Right forelimb (tissue), 1 donor: ENCODE data around the gene MGAT5.

Experiments used
- DNase-seq: peaks from one replicate; pipeline ENCODE4 v3.0.0-alpha.2; 2018

Gene MGAT5

GRCh38 chr2:134232461-134232860 lies 21.4 kb upstream of the MGAT5 start:
- DNase-seq, result no peak

DNA sequence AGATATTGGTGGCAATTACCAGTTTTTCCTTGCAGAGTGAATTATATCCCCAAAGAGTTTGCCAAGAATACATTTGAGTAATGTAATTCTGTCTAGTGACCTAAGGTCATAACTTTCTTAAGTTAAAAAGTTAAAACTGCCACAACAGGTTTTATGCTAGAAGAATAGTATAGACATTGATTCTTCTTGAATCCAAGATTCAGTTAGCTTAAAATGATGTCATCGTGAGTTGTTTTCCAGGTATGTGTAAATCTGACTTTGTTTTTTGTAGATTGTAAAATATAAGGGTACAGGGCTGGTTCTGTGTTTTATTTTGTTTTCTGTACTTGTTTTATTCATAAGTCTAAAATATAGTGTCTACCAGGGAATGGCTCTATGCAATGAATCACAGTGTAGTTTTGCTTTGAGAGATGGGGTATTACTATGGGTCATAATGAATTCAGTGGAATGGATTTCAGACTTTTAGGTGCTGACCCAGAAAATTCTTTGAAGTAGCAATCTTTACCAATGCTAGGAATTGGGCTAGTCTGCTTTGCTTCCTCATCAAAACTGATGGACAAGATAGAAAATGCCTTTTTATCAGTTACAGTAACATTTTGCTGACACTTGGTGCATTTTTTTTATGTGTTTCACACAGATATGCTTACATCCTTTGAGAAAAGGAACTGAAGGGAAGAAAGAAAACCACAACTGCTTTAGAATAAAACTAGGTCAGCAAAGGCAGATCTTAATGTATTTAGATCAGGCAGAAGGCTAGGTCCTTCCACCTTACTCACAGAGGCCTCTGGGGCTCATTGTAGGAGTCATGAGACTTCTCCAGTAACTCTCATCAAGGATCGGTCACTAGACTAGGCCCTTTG lies 20.8 kb upstream of the MGAT5 start:
- DNase-seq, result no peak

DNA sequence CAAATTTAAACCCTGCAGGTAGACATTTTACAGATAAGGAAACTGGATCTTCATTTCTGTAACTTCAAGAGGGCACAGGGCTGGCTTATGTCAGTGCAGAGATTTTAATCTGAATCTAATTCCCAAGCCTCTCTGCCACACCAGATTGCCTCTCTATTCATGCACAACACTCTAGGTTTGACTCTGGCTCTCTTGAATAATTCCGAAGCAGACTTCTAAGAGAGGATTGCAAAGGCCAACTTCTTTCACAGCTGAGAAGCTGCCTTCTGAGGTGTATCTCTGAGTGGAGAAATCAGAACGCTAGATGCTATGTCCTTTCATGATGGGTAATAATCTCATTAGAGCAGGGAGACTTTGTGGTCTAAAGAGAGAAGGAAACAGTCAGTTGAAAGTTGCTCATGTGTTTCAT lies 20.1 kb upstream of the MGAT5 start:
- no peak for DNase-seq

DNA sequence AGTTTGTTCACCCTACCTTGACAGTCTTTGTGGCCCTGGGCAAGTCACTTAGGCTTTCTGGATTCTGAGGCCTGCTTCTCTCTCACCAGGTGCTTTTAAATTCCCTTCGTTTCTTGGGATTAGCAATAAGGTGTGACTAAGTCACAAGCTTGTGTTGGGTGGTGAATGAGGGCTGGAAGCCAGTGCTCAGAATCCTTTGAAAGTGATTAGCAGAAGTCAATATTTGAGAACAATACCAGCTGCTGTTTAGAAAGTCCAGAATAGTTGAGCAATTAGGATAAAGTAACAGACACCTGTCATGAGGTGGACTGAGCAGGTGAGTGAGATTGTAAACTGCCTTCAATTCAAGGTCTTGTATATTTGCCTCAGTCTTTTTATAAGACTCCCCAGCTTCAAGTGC lies 19.3 kb upstream of the MGAT5 start:
- DNase-seq, result no peak

DNA sequence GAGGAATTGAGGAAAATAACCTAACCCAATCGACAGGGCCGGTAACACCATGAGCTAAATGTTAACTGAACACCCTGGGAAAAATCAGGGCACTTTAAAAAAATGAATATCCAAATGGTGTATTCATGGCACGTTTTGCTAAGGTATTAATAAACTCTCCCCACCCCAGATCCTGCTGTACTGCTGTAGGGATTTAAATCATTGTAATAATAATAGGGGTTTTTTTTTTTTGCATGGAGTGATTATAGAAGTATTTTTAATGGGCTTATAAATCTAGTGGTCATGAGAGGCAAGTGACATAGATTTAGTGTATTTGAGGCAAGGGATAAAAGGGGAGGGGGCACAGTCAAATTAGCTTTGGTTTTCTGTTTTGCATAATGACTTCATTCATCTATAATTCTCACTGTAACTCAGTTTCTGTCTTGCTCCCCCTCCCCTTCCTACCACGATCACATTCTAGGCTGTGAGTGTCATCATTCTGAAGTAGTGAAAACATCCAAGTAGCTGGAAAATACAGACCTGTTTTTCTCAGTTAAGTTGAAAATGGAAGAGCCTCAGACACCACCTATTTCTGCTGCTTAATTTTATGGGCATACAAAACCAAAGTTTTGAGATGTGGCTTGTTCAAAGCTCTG lies 18.2 kb upstream of the MGAT5 start:
- no peak for DNase-seq

DNA sequence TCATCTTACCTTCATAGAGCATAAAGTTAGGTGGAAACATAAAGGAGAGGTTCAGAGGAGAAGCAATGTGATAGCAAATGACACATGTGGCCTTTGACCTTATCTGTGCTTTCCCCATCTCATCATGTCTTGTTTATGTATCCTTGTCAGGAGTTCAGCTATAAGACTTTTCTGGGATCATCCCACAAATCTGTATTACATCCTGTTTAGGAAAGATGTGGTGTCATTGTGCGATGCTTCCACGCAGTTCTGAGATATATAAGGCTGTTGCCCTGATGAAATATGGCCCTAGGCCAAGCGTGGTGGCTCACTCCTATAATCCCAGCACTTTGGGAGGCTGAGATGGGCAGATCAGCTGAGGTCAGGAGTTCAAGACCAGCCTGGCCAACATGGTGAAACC lies 15.5 kb upstream of the MGAT5 start:
- no peak for DNase-seq

DNA sequence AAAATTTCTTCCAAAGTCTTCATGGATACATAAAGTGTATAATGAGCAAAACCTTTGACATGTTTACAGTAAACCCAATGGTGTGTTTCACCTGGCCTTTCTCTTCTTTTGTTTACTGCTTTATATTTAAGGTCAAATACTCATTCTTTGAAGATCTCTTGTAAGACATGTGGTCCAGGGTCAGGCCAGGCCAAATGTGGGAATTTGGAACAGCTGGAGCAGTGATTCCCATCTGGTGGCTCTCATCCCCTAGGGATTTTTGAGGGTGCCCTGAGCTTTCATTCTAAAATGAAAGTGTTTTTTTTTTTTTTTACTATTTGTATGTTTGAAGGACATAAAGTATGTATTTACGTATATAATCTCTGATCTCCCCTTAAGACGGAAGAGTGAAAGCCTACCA lies 13.8 kb upstream of the MGAT5 start:
- DNase-seq, result no peak

DNA sequence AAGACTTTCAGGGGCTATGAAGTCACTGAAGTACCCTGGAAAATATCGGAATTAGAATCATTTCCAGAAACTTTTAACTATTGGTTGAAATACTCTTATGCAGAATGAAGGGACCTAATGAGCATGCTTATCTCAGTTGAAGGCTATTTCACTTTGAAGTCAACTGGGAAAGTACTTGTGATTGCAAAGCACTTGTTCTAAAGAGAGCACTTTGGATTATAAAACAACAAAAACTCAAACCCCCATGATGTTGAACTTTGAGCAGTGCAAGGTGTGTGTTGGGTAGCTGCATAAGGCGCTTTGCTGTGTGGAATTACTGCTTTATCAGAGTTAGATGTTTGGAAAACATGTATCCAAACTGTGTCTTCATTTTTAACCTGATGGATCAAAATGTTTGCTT lies 12.0 kb upstream of the MGAT5 start:
- DNase-seq, result no peak

DNA sequence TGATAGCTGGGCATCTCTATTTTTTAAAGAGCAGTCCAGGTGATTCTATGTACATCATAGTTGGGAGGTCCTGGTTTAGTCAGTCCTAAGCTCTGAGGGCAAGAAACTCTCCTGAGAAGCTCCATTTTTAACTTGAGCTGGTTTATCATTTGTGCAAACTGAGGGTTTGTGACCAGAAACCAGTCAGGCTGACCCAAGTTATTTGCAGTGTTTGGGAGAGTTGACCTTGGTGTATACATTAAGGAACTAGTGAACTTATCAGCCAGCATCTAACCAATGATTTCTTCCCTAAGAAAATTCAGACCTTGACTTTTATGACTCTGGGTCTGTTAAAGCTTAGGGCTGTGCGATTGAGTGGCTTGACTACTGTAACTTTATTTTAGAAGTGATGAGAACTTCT lies 10.6 kb upstream of the MGAT5 start:
- no peak for DNase-seq

GRCh38 chr2:134244086-134244485 lies 9.8 kb upstream of the MGAT5 start:
- no peak for DNase-seq

- DNase-seq, result no peak
Measured at GRCh38 chr2:134244587-134244986, 9.3 kb upstream of the MGAT5 start.

DNA sequence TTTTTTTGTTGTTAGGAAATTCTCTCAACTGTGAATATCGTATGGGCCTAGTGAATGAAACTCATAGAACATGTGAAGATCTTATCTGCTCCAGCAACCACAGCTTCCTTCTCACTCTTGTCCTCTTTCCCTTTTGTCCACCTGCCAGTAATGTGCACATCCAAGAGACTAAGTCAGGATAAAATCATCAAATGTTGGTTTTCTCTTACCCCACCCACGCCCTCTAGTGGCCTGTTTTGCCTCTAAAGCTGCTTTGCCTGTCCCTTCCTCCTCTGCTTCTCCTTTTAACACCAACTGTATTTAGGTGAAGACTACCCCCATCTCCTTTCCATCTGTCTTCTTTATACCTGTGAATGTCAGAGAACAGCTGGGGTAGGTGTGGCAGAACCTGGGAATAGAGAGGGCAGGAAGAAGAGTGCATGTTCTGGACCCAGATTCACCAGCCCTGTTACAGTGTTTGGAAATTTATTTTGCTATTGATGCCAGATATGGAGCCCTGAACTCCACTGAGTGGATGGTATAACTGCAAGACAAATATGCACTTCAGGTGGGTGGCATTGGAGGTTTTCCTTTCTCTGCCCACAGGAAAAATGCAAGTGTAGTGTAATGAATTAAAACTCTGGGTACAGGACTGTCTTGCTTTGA lies 8.4 kb upstream of the MGAT5 start:
- DNase-seq, result peak; percentile 77

DNA sequence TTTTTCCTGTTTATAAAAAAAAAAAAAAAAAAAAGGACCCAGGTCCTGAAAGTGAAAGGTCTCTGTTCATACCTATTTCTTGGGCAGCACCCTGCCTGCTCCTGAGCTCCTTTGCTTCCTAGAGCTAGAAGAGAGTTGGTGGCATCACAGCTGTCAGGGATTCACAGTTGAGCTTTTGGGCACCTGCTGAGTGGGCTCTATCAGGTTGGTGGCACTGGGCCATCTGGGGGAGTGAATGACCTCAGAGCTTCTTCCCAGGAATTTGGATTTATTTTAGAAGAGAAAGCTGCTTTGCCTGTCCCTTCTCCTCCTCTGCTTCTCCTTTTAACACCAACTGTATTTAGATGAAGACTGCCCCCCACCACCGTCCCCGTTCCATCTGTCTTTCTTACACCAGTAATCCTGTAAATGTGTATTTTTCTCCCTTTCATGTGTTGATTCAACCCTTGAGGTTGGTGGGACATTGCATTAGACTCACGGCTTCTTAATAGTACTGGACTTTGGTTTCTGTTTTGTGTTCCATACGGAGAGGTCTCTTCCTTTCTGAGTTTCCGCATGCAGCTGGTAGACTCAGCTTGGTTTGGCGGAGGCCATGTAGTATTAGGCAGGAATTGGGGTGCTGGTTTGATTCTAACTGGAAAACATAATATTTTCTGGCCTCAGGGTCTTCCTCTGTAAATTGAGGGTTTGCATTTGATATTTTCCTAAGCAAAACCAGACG lies 7.6 kb upstream of the MGAT5 start:
- DNase-seq, result no peak

GRCh38 chr2:134247679-134248078 lies 6.2 kb upstream of the MGAT5 start:
- no peak for DNase-seq

DNA sequence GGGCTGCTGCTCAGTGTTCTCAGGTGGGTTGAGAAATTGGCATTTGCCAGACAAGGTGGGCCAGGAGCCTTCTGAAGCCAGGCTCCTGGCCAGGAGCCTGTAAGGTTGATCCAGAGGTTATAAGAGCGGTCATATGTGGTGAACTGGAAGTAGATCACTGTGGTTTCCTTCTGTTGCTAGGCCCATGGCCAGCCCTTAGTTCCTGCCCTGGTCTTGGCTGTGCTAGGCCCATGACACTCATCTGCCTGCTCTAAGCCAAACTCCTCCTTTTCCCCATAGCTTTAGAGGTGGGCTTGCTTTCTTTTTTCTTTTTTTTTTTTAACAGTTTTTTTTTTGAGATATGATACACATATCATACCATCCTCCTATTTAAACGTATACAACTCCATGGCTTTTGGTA lies 5.0 kb upstream of the MGAT5 start:
- no peak for DNase-seq

DNA sequence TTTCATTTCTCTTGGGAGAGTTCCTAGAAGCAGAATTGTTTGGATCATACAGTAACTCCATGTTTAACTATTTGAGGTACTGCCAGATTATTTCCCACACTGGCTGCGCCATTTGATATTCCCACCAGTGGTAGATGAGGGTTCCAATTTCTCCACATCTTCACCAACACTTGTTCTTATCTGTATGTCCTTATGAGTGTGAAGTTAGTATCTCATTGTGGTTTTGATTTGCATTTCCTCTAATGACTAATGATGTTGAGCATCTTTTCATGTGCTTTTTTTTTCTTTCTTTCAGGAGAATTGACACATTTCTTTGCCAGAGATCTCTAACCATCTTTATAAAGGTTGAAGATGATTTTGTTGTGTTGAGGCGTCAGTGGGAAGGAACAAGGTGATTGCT lies 4.1 kb upstream of the MGAT5 start:
- no peak for DNase-seq

- no peak for DNase-seq
Measured at GRCh38 chr2:134250840-134251461, 2.9 kb upstream of the MGAT5 start.

- no peak for DNase-seq
Measured at GRCh38 chr2:134252092-134252750, 1.7 kb upstream of the MGAT5 start.

DNA sequence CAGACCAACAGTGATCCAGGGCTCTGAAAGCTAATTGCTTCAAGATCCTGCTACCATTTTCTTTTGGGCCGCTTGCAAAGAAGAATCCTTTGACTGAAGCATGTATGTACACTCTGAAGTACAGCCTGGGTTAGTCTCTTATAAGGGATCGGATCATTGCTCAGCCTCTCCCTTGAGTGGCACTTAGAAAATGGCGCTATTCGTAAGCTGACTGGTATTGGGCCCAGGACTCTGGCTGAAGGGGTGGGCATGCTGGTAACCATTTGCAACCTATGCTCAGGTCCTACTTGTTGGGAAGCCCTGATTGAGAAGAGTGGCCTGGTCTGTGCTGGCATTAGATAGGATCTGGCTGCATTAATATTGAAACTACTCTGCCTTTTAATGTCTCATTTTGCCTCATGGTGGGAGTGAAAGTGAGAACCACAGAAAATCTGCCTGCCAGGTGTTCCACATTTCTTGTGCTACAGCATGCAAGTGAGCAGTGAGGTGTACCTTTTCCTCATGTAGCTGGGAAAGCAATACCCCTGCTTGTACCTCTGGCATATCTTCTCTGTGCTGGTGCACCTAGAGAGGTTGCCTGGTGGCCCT lies 661 bp upstream of the MGAT5 start:
- no peak for DNase-seq

DNA sequence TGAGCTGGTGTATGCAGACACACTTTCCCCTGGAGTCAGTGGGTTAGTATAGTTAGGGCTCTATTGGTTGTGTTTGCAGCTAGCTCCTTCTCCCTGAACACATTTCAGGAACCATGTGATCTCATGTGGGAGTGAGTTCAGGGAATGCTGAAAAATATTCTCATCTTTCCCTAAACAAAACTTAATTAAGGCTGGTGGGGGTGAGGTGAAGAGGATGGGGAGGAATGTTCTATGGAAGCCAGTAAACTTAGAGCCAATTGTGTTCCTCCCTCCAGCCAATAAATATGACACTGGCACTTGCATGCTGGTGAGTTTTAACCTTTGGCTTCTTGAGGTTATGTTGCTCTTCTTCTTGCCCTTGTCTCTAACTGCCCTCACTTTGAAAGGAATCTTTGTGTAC lies 952 bp downstream of the MGAT5 start:
- DNase-seq, result no peak

DNA sequence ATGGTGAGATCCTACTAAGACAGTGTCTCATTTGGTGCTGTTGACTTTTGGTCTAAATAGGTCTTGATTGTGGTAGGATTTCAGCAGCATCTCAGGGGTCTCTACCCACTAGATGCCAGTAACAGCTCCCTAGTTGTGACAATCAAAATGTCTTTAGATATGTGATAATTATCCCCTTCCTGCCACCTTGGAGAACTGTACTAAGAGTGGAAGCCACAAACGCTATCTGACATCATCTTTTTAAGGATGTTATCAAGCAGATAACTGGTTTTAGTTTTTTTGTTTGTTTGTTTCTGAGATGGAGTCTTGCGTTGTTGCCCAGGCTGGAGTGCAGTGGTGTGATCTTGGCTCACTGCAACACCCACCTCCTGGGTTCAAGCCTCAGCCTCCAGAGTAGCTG lies 3.1 kb downstream of the MGAT5 start:
- no peak for DNase-seq

DNA sequence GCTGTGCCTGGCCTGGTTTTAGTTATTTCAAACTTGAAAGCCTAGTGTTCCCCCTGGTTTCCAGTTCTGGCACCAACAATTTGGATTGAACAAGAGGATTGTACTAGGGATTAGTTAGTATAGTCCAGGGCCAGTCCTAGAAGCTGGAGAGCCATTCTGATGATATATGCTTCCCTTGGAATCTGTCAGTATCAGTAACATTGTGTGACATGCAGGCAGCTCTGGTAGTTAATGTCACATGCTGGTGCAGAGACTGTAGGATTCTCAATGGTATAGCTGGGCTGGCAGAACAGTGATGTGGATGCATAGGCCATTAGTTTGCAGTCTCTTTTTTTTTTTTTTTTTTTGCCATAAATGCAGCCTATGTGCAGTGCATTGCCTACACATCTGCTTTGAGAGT lies 3.6 kb downstream of the MGAT5 start:
- no peak for DNase-seq
